Fibroblast of the aortic adventitia (primary cell): Measurements from ENCODE around the gene MAD1L1. TPM values are rescaled to one million over a fixed set of nuclear protein-coding genes. Genes with fewer than 3 reads are reported as not detected.

Source experiments
- DNase-seq: peaks from one replicate; pipeline ENCODE4 v3.0.0-alpha.2; 2010; ENCODE audit warnings: low read depth
- H3K4me3 ChIP-seq: 2 replicates; pipeline ENCODE4 v1.5.1; 2011; ENCODE audit warnings: low read depth, mild to moderate bottlenecking, control low read depth, low read length, moderate library complexity
- CTCF ChIP-seq: IDR thresholded peaks from 2 replicates; pipeline ENCODE4 v1.5.1; 2011; ENCODE audit warnings: mild to moderate bottlenecking, low read length, control low read depth, inconsistent platforms; ENCODE audit not compliant: insufficient read depth
- total RNA-seq: library from RNA; depleted of rRNA; stranded (reverse); fragments of >200 nt; gene quantifications from 2 replicates; pipeline ENCODE4 v1.2.3, GENCODE V29; 2012; ENCODE audit warnings: low replicate concordance

Gene MAD1L1
- total RNA-seq, 1 donor, result 22.9 TPM

- no peak for DNase-seq
- no peak for TF ChIP-seq CTCF
- H3K4me3 ChIP-seq, result no peak overlapping the region
These were observed 191.0 kb downstream of the MAD1L1 start for GRCh38 chr7:2041496-2042367.

DNA sequence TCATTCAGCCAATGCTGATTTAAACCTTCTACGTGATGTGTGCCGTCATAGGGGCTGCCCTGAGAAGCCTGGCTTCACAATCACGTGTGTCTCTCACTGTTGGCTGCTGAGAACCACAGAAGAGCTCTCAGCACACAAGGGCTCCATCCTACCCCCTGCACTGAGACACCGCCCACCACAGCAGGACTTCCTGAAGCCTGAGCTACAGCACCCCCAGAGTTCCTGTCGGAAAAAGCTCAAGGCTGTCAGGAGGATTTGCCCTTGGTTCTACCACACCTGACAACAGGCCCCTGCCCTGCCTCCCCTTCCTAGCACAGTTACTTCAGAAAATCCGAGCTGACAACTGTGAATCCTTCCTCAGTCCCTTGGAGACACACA lies 191.9 kb downstream of the MAD1L1 start:
- no peak overlapping the region for H3K4me3 ChIP-seq
- TF ChIP-seq CTCF, result no peak
- no peak for DNase-seq

GRCh38 chr7:2040201-2040892 lies 192.4 kb downstream of the MAD1L1 start:
- no peak for TF ChIP-seq CTCF
- no peak for DNase-seq
- H3K4me3 ChIP-seq, result no peak overlapping the region

DNA sequence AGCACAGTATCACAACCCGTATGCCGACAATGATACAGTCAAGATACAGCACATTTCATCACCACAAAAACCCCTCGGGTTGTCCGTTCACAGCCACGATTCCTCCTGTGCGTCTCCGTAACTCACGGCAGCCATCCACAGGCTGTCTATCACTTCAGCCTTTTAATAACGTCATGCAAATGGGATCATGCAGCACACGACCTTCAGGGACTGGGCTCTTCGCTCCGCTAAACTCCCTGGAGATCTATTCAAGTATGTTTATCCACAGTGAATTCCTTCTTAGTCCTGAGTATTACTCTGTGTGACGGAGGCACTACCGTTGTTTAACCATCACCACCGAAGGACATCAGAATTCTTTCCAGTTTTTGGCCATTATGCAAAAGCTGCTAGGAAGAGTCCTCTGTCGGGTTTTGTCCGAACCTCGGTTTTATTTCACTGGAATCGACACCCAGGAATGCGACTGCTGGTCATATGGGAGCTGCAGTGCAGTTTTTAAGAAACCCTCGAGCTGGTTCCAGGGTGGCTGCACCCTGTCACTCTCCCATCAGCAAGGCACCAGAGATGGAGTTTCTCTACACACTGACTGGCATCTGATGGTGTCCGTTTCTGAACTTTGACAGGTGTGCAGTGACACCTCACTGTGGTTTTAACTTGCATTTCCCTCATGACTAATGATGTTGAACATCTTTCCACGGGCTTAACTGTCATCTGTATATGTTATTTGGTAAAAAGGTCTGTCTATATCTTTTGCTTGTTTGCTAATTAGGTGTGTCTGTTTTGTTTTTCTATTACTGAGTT lies 193.6 kb downstream of the MAD1L1 start:
- peak; percentile 24 for DNase-seq
- no peak for TF ChIP-seq CTCF
- H3K4me3 ChIP-seq, result no peak overlapping the region

DNA sequence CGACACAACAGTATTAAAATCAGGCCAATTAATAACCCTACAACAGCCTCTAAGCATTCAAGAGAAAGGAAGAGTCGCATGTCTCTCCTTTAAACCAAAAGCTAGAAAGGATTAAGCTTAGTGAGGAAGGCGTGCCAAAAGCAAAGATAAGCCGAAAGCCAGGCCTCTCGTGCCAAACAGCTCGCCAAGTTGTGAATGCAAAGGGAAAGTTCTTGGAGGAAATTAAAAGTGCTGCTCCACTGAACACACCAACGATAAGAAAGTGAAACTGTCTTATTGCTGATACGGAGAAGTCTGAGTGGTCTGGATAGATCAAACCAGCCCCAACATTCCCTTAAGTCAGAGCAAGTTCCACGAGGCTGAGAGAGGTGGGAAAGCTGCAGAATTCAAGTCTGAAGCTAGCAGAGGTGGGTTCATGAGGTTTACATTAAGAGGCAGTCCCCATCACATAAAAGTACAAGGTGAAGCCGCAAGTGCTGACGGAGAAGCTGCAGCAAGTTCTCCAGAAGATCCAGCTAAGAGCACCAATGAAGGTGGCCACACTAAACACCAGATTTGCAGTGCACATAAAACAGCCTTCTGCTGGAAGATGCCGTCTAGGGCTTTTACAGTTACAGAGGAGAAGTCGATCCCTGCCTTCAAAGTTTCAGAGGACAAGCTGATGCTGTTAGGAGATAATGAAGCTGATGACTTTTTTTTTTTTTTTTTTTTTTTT lies 194.8 kb downstream of the MAD1L1 start:
- peak overlapping the region; percentile 57 for H3K4me3 ChIP-seq
- no peak for TF ChIP-seq CTCF
- peak; percentile 94 for DNase-seq

GRCh38 chr7:2037301-2037807 lies 195.4 kb downstream of the MAD1L1 start:
- H3K4me3 ChIP-seq, result peak overlapping the region; percentile 57
- DNase-seq, result no peak
- TF ChIP-seq CTCF, result no peak
